Rectal smooth muscle tissue (tissue), 1 donor: ENCODE data around the gene SLC35D1.
"Not testable (repeated sequence)": the region's sequence is repeated elsewhere in the genome, so short reads cannot be mapped to it uniquely, and the experiment has no call there.

ENCODE experiments used
- H3K27ac ChIP-seq: one replicate; pipeline ENCODE4 v1.7.0; 2013; ENCODE audit warnings: low read depth, low read length, inconsistent platforms
- H3K27me3 ChIP-seq: one replicate; pipeline ENCODE4 v1.7.0; 2013; ENCODE audit warnings: low read length; ENCODE audit not compliant: control insufficient read depth, insufficient read depth
- H3K36me3 ChIP-seq: one replicate; pipeline ENCODE4 v1.7.0; 2013; ENCODE audit warnings: low read length; ENCODE audit not compliant: control insufficient read depth, insufficient read depth
- H3K4me1 ChIP-seq: one replicate; pipeline ENCODE4 v1.7.0; 2013; ENCODE audit warnings: low read length; ENCODE audit not compliant: control insufficient read depth, insufficient read depth
- H3K4me3 ChIP-seq: one replicate; pipeline ENCODE4 v1.7.0; 2013; ENCODE audit warnings: low read length
- H3K9ac ChIP-seq: one replicate; pipeline ENCODE4 v1.7.0; 2013; ENCODE audit warnings: low read length

Gene SLC35D1

GRCh38 chr1:67067655-67068054 lies 13.7 kb upstream of the SLC35D1 start:
- H3K4me3 ChIP-seq, H3K36me3 ChIP-seq, H3K9ac ChIP-seq, H3K4me1 ChIP-seq, H3K27ac ChIP-seq, H3K27me3 ChIP-seq: not testable (repeated sequence)

DNA sequence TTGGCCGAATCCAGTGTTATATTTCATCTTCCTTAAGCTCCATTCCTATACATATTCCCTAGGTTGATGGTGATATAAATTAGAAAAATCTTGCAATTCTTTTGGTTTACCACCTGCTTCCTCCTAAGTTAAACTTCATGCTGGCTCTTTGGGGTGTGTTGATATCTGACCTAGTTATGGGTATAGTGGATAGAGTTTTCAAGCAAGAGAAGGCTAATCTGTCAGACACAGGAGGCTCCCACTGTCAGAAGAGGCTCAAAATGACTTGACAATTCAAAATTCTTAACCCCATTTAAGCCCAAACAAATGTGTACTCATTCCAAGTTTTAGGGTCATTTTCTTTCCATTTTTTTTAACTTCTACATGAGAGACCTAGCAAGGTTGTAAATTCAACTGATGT lies 8.5 kb upstream of the SLC35D1 start:
- H3K27ac ChIP-seq: no peak overlapping the region
- H3K9ac ChIP-seq: no peak overlapping the region
- H3K4me1 ChIP-seq: no peaks in the 10 kb centered on the region
- no peaks in the 10 kb centered on the region for H3K36me3 ChIP-seq
- no peak overlapping the region for H3K4me3 ChIP-seq
- H3K27me3 ChIP-seq: no peaks in the 10 kb centered on the region

DNA sequence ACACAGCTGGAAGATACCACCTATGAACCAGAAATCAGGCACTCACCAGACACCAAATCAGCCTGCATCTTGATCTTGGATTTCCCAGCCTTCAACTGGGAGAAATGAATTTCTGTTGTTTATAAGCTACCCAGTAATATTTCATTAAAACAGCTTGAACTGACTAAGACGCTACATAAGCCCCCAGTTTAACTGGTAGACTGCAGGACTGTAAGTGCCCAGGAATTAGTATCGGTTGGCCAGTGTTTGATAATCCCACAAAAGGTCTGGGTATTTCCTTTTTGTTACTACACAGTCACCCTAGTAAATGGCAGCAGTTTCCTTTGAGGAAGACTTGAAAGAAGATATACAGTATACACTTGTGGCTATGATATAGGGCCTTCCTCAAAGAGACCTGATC lies 7.3 kb upstream of the SLC35D1 start:
- H3K27ac ChIP-seq: no peak overlapping the region
- no peak overlapping the region for H3K4me3 ChIP-seq
- no peaks in the 10 kb centered on the region for H3K27me3 ChIP-seq
- H3K9ac ChIP-seq: no peak overlapping the region
- no peaks in the 10 kb centered on the region for H3K36me3 ChIP-seq
- H3K4me1 ChIP-seq: no peaks in the 10 kb centered on the region

DNA sequence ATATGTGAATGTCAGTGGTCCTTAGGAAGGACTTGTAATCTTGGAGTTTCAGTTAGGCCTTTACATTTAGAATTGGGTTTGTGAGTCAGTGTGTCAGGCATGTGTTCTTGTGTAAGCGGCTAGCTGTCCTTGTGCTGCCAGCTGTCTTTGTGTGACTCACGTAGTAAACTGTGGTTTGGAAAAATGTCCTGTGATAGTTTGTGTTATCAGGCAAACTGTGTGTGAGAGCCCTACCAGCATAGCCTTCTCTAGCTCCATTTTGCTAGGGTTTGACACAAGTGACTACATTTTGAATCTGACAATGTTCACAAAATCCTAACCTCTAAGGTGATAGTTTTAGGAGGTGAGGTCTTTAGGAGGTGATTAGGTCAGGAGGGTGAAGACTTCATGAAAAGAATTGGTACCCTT lies 6.9 kb upstream of the SLC35D1 start:
- Histone ChIP-seq H3K36me3 (no peaks in the 10 kb centered on the region), H3K4me1 (no peaks in the 10 kb centered on the region), H3K9ac (no peak overlapping the region), H3K27ac (no peak overlapping the region), H3K4me3 (no peak overlapping the region), H3K27me3 (no peaks in the 10 kb centered on the region)

DNA sequence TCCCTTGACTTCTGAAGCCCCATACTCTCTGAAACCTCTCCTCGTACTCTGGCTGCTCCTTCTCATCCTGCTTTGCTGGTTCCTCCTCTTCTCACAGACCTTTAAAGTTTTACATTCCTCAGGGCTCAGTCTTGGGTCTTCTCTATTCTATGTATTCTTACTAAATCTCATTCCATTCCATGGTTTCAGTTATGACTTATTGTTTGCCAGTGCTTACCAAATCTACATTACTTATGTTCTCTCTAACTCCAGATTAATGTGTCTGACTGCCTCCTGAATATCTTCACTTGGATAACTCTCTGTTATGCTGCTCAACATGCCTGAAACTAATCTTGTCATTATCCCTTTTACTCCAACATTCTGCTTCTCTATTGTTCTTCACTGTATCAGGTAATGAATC lies 5.4 kb upstream of the SLC35D1 start:
- Histone ChIP-seq H3K4me1 (no peaks in the 10 kb centered on the region), H3K27me3 (no peaks in the 10 kb centered on the region), H3K36me3 (no peaks in the 10 kb centered on the region), H3K9ac (no peak overlapping the region), H3K4me3 (no peak overlapping the region), H3K27ac (no peak overlapping the region)

GRCh38 chr1:67058761-67059160 lies 4.8 kb upstream of the SLC35D1 start:
- no peaks in the 10 kb centered on the region for H3K4me1 ChIP-seq
- H3K27ac ChIP-seq: no peak overlapping the region
- no peaks in the 10 kb centered on the region for H3K27me3 ChIP-seq
- H3K36me3 ChIP-seq: no peaks in the 10 kb centered on the region
- H3K9ac ChIP-seq: no peak overlapping the region
- no peak overlapping the region for H3K4me3 ChIP-seq

DNA sequence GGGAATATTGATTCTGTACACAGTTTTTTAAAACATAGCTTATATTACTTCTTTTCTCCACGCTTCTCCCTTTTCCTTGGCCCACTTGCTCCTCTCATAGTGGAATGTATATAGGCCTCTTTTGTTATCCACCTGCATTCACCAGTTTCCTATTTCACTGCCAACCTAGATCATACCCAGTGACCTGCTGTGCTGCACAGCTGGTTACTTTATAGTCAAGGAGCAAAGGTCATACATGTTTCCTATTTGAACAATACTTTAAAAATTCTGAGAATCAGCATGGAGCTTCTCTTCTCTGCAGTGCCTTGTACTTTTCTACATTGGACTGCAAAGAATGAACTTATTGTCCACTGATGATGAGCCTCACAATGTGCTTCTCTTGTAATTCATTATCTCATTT lies 4.3 kb upstream of the SLC35D1 start:
- Histone ChIP-seq H3K36me3 (no peaks in the 10 kb centered on the region), H3K9ac (no peak overlapping the region), H3K4me1 (no peaks in the 10 kb centered on the region), H3K27me3 (no peaks in the 10 kb centered on the region), H3K27ac (no peak overlapping the region), H3K4me3 (no peak overlapping the region)

GRCh38 chr1:67053535-67053784 lies 488 bp downstream of the SLC35D1 start:
- H3K9ac ChIP-seq: peak overlapping the region; percentile 97
- H3K4me1 ChIP-seq: peaks cover 5% of the 10 kb centered on the region
- H3K4me3 ChIP-seq: peak overlapping the region; percentile 96
- peaks cover 6% of the 10 kb centered on the region for H3K36me3 ChIP-seq
- H3K27ac ChIP-seq: peak overlapping the region; percentile 96
- H3K27me3 ChIP-seq: no peaks in the 10 kb centered on the region

DNA sequence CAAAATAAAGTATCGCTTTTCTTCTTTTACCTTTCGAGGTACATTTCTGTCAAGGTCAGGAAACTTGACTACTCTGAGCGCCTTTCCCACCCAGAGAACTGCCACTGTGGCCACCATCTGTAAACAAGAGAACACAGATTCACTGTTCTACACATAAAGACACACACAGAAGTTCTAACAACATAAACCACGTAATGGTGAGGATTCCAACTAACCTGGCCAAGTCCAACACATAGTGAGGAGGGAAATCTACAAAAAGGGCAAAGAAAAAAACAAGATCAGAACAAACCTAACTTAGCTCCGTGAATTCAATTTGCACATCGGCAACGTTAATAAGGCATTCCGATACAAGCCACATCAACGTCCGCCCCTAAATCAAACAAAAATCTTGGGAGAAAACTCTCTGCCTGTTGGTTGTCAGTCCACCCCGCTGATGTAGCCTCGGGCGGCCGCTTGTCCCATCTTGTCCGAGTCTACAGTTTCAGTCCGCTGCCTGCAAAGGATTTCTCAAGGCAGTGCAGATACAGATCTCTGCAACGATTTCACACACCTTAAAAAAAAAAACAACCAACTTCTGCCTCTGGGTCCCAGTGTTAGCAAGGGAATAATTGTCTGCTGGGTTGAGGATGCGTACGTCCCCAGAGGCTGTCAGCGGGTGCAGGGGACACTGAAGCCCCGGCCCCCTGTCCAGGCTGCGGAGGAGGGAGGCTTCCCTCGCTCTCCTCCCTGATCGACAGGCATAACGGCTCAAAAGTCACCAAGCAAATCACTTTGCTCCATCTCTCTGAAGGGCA lies 1.0 kb downstream of the SLC35D1 start:
- Histone ChIP-seq H3K4me1 (peaks cover 5% of the 10 kb centered on the region), H3K27ac (peak overlapping the region; percentile 96), H3K36me3 (peaks cover 6% of the 10 kb centered on the region), H3K4me3 (peak overlapping the region; percentile 96), H3K27me3 (no peaks in the 10 kb centered on the region), H3K9ac (peak overlapping the region; percentile 86)

- Histone ChIP-seq H3K36me3 (peaks cover 6% of the 10 kb centered on the region), H3K4me3 (peak overlapping the region; percentile 7), H3K4me1 (peaks cover 5% of the 10 kb centered on the region), H3K27me3 (no peaks in the 10 kb centered on the region), H3K27ac (no peak overlapping the region), H3K9ac (no peak overlapping the region)
Observed at GRCh38 chr1:67051196-67051595, 2.8 kb downstream of the SLC35D1 start.

DNA sequence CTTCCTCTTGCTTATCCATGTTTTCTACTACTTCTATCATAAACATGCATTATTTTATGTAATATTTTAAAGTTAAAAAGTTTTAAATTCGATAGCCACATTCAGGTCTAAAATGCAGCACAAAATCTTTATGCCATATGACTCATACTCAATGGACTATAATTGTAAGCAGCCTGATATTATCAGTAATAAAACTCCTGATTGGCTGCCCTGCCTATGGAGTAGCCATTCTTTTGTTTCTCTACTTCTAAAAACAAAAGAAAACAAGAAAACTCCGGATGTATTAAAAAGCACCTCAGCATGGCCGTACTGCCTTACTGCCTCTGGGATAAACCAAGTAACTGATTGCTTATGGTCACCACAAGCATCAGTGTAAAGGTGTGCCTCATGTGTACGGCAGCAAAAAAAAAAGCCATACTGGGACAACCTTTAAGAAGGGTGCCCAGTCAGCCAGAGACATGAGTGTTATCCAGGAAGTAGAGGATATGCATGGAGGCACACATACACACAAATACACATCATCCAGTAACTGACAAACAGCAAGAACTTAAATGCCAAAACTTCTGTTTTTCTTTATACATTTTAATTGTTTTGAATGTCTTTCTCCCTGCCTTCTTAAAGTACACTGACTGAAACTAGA lies 9.2 kb downstream of the SLC35D1 start:
- H3K4me3 ChIP-seq: no peak overlapping the region
- no peaks in the 10 kb centered on the region for H3K4me1 ChIP-seq
- H3K27me3 ChIP-seq: no peaks in the 10 kb centered on the region
- H3K27ac ChIP-seq: no peak overlapping the region
- H3K36me3 ChIP-seq: peaks cover 19% of the 10 kb centered on the region
- no peak overlapping the region for H3K9ac ChIP-seq

GRCh38 chr1:67043366-67043765 lies 10.6 kb downstream of the SLC35D1 start:
- Histone ChIP-seq H3K9ac (no peak overlapping the region), H3K27me3 (no peaks in the 10 kb centered on the region), H3K36me3 (peaks cover 13% of the 10 kb centered on the region), H3K4me1 (no peaks in the 10 kb centered on the region), H3K4me3 (no peak overlapping the region), H3K27ac (no peak overlapping the region)

- Histone ChIP-seq H3K4me3 (no peak overlapping the region), H3K27ac (no peak overlapping the region), H3K36me3 (peaks cover 18% of the 10 kb centered on the region)
Observed at GRCh38 chr1:67041841-67042503, 12.0 kb downstream of the SLC35D1 start.

More at GRCh38 chr1:67041841-67042503, 12.0 kb downstream of the SLC35D1 start:
- no peaks in the 10 kb centered on the region for H3K4me1 ChIP-seq
- H3K9ac ChIP-seq: no peak overlapping the region
- no peaks in the 10 kb centered on the region for H3K27me3 ChIP-seq
